Urothelium cell line (cell line): Measurements from ENCODE around the gene TTC21A.

Experiments
- DNase-seq: peaks from one replicate; pipeline ENCODE4 v3.0.0; 2011; ENCODE audit warnings: low spot score, mixed read lengths
- FAIRE-seq: peaks from 2 replicates; lab custom pipeline; 2011; peaks lifted over from hg19 to GRCh38; lab: Jason Lieb, UNC

TTC21A gene

DNA sequence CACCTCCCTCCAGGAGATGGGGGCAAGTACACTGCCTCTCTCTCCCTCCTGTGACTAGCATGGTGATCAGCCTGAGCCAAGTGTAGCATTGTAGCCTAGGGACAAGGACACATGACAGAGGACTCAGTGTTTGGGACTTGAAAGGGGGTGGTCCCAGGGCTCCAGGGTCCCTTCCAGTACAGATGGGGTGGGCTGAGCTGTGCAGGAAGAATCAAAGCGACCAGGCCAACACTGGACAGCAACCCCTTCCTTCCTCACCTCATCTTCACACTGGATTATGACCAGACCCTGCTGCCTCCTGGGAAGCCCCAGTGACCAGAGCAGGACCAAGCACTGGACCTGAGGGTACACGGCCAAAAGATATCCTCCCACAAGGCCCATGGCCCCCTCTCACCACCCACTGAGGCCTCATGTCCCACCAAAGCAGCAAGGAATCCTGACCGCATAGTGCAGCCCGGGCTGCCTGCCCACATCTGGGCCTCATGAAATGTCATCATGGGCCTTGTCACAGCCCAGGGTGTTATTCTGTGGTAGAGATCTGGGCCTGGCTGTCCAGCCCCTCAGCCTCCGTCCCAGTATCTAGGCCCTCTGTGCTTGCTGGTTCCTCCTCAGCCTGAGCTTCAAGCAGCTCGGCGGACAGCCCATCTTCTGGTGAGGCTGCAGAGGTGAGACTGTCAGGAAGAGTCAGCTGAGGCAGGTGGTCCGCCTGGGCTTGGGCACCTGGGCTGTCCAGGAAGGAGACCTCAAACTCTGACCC lies 9.6 kb upstream of the TTC21A start:
- FAIRE-seq (no peak), DNase-seq (no peak)

DNA sequence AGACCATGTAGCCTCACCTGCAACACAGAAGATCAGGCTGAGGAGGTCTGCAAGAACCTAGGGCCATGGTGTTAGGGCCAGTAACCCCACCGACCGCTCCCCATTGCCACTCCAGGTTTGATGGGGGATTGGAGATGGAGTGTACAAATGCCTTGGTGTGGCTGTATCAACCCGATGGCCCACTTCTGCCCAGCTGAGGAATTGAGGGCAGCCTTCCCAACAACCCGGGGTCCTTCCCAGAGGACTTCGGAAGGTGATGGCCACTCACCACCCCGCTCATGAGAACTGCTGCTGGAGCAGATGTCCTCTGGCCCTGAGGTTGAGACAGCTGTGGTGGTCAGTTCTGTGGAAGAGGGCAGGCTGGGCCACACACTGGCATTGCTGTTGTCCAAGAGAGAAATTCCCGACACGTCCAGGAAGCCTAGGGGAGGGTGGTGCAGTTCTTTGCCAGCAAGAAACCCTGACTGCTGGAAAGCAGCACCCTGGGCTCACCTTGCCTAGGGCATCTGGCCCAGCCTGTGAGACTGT lies 8.9 kb upstream of the TTC21A start:
- DNase-seq, result no peak
- FAIRE-seq, result no peak

GRCh38 chr3:39099242-39099641 lies 8.2 kb upstream of the TTC21A start:
- FAIRE-seq (no peak), DNase-seq (no peak)

GRCh38 chr3:39099738-39100499 lies 7.6 kb upstream of the TTC21A start:
- FAIRE-seq (no peak), DNase-seq (no peak)

GRCh38 chr3:39100500-39100886 lies 7.0 kb upstream of the TTC21A start:
- DNase-seq (no peak), FAIRE-seq (no peak)

GRCh38 chr3:39101022-39101689 lies 6.3 kb upstream of the TTC21A start:
- no peak for FAIRE-seq

GRCh38 chr3:39102504-39103323 lies 4.8 kb upstream of the TTC21A start:
- FAIRE-seq (no peak), DNase-seq (no peak)

More at GRCh38 chr3:39101022-39101689, 6.3 kb upstream of the TTC21A start:
- peak; percentile 72 for DNase-seq

- FAIRE-seq (no peak), DNase-seq (no peak)
These were observed 4.2 kb upstream of the TTC21A start for GRCh38 chr3:39103324-39103693.

DNA sequence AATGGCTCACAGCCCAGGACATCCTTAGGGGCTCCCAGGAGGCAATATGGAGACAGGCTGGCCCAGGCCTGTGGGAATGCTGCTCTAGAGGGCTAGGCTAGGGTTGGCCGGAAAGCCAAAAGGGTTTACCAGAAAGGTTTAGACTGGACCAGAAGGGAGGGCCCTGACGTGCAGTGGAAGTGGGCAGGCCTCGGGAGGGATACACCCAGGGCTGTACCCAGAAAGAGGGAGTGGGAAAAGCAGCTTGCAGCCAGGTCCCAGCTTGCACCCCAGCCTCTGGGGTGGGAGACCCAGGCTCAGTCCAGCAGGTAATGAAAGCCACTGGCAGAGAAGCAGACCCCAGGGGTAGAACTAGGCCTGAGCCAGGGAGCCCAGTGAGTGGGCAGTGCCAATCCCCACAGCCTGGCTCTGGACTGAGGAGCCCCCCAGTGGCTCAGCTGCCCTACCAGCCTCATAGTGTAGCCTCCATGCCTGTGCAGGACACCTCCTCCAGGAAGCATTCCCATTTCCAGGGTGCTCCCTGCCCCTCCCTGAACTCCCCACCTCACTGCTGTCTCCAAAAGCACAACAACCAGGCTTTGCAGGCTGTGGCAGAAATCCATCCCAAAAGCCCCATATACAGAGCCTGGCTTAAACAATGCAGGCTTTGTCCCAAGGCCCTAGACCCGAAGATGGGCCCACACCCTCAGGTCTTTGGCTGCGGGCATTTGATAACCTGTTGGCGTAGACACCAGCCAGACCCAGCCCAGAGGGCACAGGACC lies 3.5 kb upstream of the TTC21A start:
- no peak for DNase-seq

GRCh38 chr3:39104961-39105686 lies 2.4 kb upstream of the TTC21A start:
- DNase-seq, result no peak
- FAIRE-seq, result no peak

More for the DNA sequence above, 3.5 kb upstream of the TTC21A start:
- no peak for FAIRE-seq

- DNase-seq, result no peak
- FAIRE-seq, result no peak
These were observed 1.8 kb upstream of the TTC21A start for GRCh38 chr3:39105687-39106063.

GRCh38 chr3:39106281-39106811 lies 1.1 kb upstream of the TTC21A start:
- no peak for FAIRE-seq

DNA sequence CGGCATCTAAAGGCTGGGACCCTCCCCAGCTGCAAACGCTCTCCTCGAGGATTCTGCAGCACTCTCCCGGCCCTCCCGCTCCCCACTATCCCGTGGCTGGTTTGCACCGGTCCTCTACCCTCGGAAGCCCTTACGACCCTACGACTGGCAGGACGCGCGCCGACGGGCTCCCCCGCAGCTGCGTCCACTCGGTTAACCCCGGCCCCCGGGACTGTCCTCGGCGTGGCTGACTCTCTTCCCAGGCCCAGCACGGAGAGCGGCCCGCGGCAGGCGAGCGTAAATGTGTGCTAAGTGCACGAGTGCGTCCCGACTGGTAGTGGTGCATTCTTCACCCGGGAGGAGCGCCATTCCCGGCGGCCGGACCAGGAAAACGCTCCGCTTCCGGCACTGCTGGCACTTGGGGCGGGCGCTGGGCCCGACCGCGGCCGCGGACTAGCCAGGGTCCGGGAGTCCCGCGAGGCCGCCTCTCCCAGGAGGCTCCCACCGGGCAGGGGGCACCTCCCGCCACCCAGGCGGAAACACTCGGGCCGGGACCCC lies 561 bp upstream of the TTC21A start:
- FAIRE-seq (no peak), DNase-seq (peak; percentile 78)

More at GRCh38 chr3:39106281-39106811, 1.1 kb upstream of the TTC21A start:
- DNase-seq, result peak; percentile 23

- DNase-seq, result no peak
- FAIRE-seq, result no peak
These were observed 775 bp downstream of the TTC21A start for GRCh38 chr3:39108200-39108710.

DNA sequence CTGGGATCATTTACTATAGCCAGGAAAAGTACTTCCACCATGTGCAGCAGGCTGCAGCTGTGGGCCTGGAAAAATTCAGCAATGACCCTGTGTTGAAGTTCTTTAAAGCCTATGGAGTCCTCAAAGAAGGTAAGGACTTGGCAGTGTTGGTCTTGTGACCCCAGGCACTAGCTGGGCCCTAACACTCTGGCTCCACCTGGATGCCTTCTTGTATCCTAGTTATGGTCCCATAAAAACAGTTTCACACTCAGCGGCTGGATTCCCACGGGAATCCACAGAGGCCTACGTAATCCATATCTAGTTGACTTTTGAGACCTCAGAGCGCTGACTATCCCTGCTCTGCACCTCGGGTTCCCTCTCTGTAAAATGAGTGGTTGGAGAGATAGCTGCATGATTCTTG lies 1.6 kb downstream of the TTC21A start:
- FAIRE-seq, result no peak
- DNase-seq, result no peak

DNA sequence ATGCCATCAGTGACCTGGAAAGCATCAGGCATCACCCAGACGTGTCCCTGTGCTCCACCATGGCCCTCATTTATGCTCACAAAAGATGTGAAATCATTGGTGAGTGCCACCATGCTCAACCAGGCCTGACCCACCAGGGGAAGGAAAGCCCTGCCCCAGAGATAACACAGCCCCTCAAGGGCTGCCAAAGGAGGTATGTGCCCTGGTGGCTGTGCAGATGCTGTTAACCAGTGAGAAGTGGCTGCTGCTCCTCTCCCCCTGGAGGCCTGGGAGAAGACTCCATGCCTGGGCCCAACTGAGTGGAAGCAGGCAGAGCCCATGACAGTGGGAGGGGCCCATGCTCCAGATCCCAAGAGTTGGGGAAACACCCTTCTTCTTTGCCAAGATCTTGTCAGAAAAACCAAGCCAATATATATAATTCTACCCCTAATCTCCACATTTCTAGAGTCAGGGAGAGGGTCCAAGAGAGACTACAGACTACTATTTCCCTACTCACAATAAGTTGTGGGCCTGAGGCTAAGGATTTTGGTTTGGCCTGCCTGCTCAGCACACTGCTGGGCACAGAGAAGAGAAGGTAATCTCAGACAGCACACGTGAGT lies 2.7 kb downstream of the TTC21A start:
- no peak for DNase-seq
- FAIRE-seq, result no peak

- DNase-seq (no peak), FAIRE-seq (no peak)
These were observed 4.6 kb downstream of the TTC21A start for GRCh38 chr3:39112113-39112512.

DNA sequence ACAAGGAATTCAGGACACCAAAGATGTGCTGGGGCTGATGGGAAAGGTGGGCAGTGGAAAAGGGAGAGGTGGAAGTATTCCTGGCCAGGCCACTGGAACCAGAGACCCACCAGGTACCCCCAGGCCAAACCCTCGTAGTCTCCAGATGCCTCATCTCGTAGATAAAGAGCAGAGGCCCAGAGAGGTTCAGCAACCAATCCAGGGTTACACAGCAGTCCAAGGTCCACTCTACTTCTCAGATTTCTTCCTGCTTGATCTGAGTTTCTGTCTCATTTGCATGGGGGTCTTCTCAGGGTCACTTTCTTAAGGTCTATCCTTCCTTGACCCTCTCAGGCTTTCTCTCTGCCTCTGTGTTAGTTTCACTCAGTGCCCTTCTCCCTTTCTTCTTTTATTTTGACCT lies 5.1 kb downstream of the TTC21A start:
- DNase-seq (no peak), FAIRE-seq (no peak)
